Left lung (tissue), 10 donors: Measurements from ENCODE around the gene ASB13. TPM values are rescaled to one million over a fixed set of nuclear protein-coding genes. Genes with fewer than 3 reads are reported as not detected.

ENCODE experiments used
- ATAC-seq: fragments of 200-7000 bp; cut with Tn5 transposase; one replicate; pipeline ENCODE4 v1.9.1; 2020; ENCODE audit warnings: moderate library complexity
- DNase-seq, 4 donors: peaks; one replicate each; pipeline ENCODE4 v3.0.0-alpha.2; 2013 to 2020
- H3K27ac ChIP-seq, 2 donors: fragments of 200-600 bp; sonication (generic) in 1 of 2; one replicate each; pipeline versions ENCODE4 v1.5.0 to v1.8.0; 2020 to 2021
- H3K27me3 ChIP-seq, 2 donors: fragments of 200-600 bp; sonication (generic) in 1 of 2; one replicate each; pipeline versions ENCODE4 v1.5.0 to v1.8.0; 2020 to 2021
- H3K36me3 ChIP-seq, 2 donors: fragments of 200-600 bp; sonication (generic) in 1 of 2; one replicate each; pipeline versions ENCODE4 v1.5.0 to v1.8.0; 2020 to 2021
- H3K4me1 ChIP-seq, 2 donors: fragments of 200-600 bp; one replicate each; pipeline ENCODE4 v1.8.0; 2021
- H3K4me3 ChIP-seq, 2 donors: fragments of 200-600 bp; sonication (generic) in 1 of 2; one replicate each; pipeline versions ENCODE4 v1.5.0 to v1.8.0; 2020 to 2021; ENCODE audit warnings: mild to moderate bottlenecking in 1 of 2
- H3K9me3 ChIP-seq, 2 donors: fragments of 200-600 bp; sonication (generic) in 1 of 2; one replicate each; pipeline versions ENCODE4 v1.5.0 to v1.8.0; 2020 to 2021
- intact Hi-C, 2 donors: fragments of 100-400 bp; cut with DNase I; formaldehyde crosslinking; loops; one replicate each; pipeline versions ENCODE4 v1.11.2 to v1.14.2; 2022
- polyA plus RNA-seq, 6 donors: library from polyadenylated mRNA; unstranded; fragments of 120-200 nt; gene quantifications; one replicate each; pipeline ENCODE4 v1.2.1, GENCODE V29; 2013; ENCODE audit not compliant: insufficient read length in 6 of 6
- total RNA-seq, 2 donors: library from RNA; stranded (reverse); fragmentation: NEBNext Ultra II Directional; extraction: Animal tissue kit (Norgen Biotek cat#: 25700); gene quantifications; one replicate each; pipeline ENCODE4 v1.2.1, GENCODE V29; 2021
- TF ChIP-seq, protein P1 (sequence below), 2 donors: fragments of 200-600 bp; sonication (generic) in 1 of 2; IDR thresholded peaks; one replicate each; pipeline versions ENCODE4 v1.5.0 to v1.8.0; 2021; ENCODE audit warnings: antibody characterized with exemption in 2 of 2
- donor health status: DM: no; HTN: yes; CAD: no.
- donor health status: DM: no; HTN: no; CAD: no.

ASB13 gene
- total and polyA plus RNA-seq, 8 donors = 9.0 to 19.6 (median 11.6) TPM

DNA sequence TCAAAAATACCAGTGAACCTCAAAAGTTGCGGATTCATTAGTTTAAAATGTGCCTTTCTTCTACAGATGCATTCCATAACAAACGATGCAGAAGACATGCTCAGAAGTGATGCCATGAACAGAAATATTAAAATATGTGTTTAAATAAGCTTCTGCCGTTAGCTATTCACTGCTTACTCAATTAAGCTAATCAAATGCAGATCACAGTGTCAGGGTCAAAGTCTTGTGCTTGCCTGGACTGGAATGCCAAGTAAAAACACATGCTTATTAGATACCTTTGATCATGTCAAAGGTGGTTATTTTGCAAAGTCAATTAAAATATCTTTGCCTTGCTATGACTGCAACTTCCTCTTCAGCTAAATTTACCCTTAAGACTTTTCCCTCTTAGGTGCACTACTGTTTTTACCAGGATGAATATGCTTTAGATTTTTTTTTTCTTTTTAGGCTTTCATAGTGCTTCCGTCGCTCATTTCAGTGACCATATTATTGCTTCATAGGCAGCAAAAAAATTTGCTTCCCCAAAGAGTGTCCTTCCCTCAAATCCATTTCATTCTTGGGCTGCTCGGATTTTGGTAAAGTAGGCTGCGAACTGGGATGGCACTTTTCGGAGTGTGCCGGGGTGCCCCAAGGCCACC lies 905 bp downstream of the ASB13 start:
- TF ChIP-seq, protein P1, sequence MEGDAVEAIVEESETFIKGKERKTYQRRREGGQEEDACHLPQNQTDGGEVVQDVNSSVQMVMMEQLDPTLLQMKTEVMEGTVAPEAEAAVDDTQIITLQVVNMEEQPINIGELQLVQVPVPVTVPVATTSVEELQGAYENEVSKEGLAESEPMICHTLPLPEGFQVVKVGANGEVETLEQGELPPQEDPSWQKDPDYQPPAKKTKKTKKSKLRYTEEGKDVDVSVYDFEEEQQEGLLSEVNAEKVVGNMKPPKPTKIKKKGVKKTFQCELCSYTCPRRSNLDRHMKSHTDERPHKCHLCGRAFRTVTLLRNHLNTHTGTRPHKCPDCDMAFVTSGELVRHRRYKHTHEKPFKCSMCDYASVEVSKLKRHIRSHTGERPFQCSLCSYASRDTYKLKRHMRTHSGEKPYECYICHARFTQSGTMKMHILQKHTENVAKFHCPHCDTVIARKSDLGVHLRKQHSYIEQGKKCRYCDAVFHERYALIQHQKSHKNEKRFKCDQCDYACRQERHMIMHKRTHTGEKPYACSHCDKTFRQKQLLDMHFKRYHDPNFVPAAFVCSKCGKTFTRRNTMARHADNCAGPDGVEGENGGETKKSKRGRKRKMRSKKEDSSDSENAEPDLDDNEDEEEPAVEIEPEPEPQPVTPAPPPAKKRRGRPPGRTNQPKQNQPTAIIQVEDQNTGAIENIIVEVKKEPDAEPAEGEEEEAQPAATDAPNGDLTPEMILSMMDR (IDR thresholded peaks at IDR 0.05) = no peak
- Histone ChIP-seq H3K27ac (peak overlapping the region; percentile 59 to 76), H3K4me3 (peak overlapping the region; percentile 87 to 92), H3K9me3 (no peaks in the 10 kb centered on the region), H3K27me3 (no peaks in the 10 kb centered on the region), H3K4me1 (peaks cover 6 to 18% of the 10 kb centered on the region in 2 donors), H3K36me3 (no peaks in the 10 kb centered on the region)
- intact Hi-C loops = no loop called here
- ATAC-seq (no peak), DNase-seq (no peak)

GRCh38 chr10:5663692-5664427 lies 2.5 kb downstream of the ASB13 start:
- no peaks in the 10 kb centered on the region for H3K27me3 ChIP-seq
- no peak overlapping the region for H3K4me3 ChIP-seq
- ATAC-seq (no peak), DNase-seq (no peak)
- H3K9me3 ChIP-seq = no peaks in the 10 kb centered on the region
- TF ChIP-seq, protein P1 (IDR thresholded peaks at IDR 0.05) = no peak
- H3K4me1 ChIP-seq = peaks cover 6 to 33% of the 10 kb centered on the region in 2 donors
- H3K36me3 ChIP-seq = no peaks in the 10 kb centered on the region
- H3K27ac ChIP-seq = no peak overlapping the region
- intact Hi-C loops = no loop called here

DNA sequence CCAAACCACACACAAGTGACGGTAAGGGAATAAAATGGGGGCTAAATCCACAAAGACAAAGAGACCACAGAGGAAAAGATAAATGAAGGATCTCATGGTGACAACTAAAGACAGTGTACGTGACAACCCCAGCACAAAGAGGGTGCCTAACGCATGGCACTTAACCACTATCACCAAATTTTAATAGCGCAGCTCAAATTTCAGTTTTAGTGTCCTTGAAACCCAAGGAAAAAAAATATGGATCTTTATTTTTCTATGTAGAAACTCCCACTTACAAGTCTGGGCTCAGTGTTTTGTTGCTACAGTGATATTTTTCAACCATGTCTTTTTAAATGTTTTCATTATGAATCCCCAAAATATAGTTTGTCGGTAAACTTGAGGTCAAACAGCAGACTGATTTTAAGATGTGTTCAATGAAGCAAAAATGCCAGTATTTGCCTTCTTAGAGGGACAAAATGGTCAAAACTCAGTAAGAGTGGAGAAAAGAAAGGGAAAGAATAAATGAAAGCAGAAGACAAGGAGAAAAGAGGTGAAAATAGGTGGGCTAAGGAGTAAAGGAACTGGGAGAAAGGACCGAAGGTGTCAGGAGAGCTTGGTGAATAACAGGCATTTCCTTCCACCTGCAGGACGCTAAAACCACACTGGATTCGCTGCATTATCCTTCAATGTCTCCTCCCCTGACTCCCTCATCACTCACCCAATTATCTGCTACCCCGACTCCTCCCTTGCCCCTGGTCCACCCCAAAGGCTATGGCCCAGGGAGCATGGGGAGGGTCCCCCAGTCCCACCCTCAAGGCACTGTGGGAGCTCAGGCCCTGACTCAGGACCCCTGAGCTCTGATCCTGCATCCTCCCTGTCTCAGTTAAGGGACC lies 3.5 kb downstream of the ASB13 start:
- H3K4me1 ChIP-seq = peaks cover 6 to 37% of the 10 kb centered on the region in 2 donors
- H3K9me3 ChIP-seq = no peaks in the 10 kb centered on the region
- intact Hi-C loops = no loop called here
- DNase-seq (no peak), ATAC-seq (no peak)
- H3K27me3 ChIP-seq = no peaks in the 10 kb centered on the region
- H3K36me3 ChIP-seq = no peaks in the 10 kb centered on the region
- TF ChIP-seq, protein P1 (IDR thresholded peaks at IDR 0.05) = no peak
- no peak overlapping the region for H3K27ac ChIP-seq
- no peak overlapping the region for H3K4me3 ChIP-seq

DNA sequence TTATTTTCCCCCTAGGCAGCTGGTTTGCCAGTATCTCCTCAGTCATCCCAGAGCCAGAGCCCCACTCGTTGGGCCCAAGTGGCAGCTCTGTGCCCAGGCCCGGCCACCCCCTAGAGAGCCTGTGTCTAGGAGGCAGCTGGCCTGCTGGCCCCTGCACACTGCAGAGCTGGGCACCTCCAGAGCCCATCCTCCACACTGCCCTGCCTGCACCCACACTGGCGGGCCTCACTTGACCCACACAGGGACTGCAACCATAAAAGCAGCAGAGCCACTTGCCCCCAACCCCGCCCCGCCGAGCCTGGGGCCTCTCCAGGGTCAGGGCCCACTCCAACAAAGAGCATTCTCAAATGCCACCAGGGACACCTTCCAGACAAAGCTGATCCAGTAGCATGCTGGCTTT lies 5.4 kb downstream of the ASB13 start:
- H3K27me3 ChIP-seq = no peaks in the 10 kb centered on the region
- no peak for ATAC-seq
- no peaks in the 10 kb centered on the region for H3K36me3 ChIP-seq
- H3K27ac ChIP-seq = no peak overlapping the region
- H3K4me3 ChIP-seq = no peak overlapping the region
- H3K9me3 ChIP-seq = no peaks in the 10 kb centered on the region
- peaks cover 0 to 29% of the 10 kb centered on the region in 2 donors for H3K4me1 ChIP-seq
- TF ChIP-seq, protein P1 (IDR thresholded peaks at IDR 0.05) = no peak
- DNase-seq = peak in 1 of 4 donors; percentile 69
- intact Hi-C loops = no loop called here
